Measurements from ENCODE around the gene TMEM127. TPM values are rescaled to one million over a fixed set of nuclear protein-coding genes. Genes with fewer than 3 reads are reported as not detected.

Gene TMEM127
- total and polyA plus RNA-seq, 2 donors (not counting 1 experiment from before 2014, with no cell fraction given): 21.5 to 48.0 TPM

- DNase-seq (no peak), ATAC-seq (ENCODE audit: low read depth) (no peak)
- WGBS (ENCODE audit: insufficient coverage): 100% methylated on average over 1 of the region's 2 CpGs
- Histone ChIP-seq H2AFZ (ENCODE audit: insufficient read depth, low read depth, low read length, poor library complexity, severe bottlenecking) (peak overlapping the region; percentile 79), H3K9ac (ENCODE audit: low read length) (no peak overlapping the region), H3K27ac (ENCODE audit: low read length in 2 of 2) (peak overlapping the region; percentile 77 to 93), H3K4me2 (replicated peaks; ENCODE audit: low read depth, low read length, poor library complexity, severe bottlenecking) (peak overlapping the region; percentile 78), H3K4me1 (ENCODE audit: control insufficient read depth in 2 of 2, insufficient read depth in 2 of 2, low read length in 2 of 2) (peaks cover 34 to 43% of the 10 kb centered on the region in 2 donors), H3K79me2 (ENCODE audit: control insufficient read depth, insufficient read depth, low read length) (peaks cover 4% of the 10 kb centered on the region), H3K4me3 (ENCODE audit: control extremely low read depth in 1 of 5, extremely low read depth in 1 of 5, insufficient read depth in 1 of 5, low read depth in 2 of 5, low read length in 4 of 5) (no peak overlapping the region), H3K36me3 (replicated peaks in 1 of 2; ENCODE audit: control extremely low read depth in 1 of 2, control insufficient read depth in 1 of 2, extremely low read depth in 1 of 2, insufficient read depth in 2 of 2, low read length in 1 of 2) (peaks cover 0 to 3% of the 10 kb centered on the region in 2 experiments), H3K9me3 (ENCODE audit: control extremely low read depth in 1 of 3, control insufficient read depth in 2 of 3, insufficient read depth in 1 of 3, low read length in 2 of 3) (peaks cover 0 to 11% (median 3%) of the 10 kb centered on the region in 3 donors), H3K27me3 (replicated peaks in 1 of 4; ENCODE audit: control extremely low read depth in 1 of 4, control insufficient read depth in 3 of 4, insufficient read depth in 4 of 4, low read length in 3 of 4) (no peaks in the 10 kb centered on the region), H4K20me1 (ENCODE audit: control insufficient read depth, insufficient read depth, low read length, poor library complexity, severe bottlenecking) (no peaks in the 10 kb centered on the region)
- Mint-ChIP-seq H3K27me3 (no peaks in the 10 kb centered on the region), H3K27ac (peak overlapping the region; percentile 95), H3K4me1 (peaks cover 40% of the 10 kb centered on the region), H3K4me3 (peak overlapping the region; percentile 76), H3K9me3 (ENCODE audit: insufficient read depth) (no peaks in the 10 kb centered on the region)
- intact Hi-C loops (cut with micrococcal nuclease): loop anchor here (1.0 kb wide), 1 partner anchor 16 kb away; no protein-coding TSS in a partner anchor
- ChIA-PET CTCF (interaction anchor here (0.6 to 2.1 kb wide), 9 partner anchors 8 to 124 kb away, joined by 3 to 9 read pairs (median 5); partner anchors contain the start of gene ASTL), POLR2A (interaction anchor here (0.6 to 2.4 kb wide), 6 partner anchors 8 to 113 kb away, joined by 4 to 13 read pairs (median 5); partner anchors contain the start of gene STARD7)
- no peak for TF ChIP-seq CTCF (IDR thresholded peaks at IDR 0.05)
- TF ChIP-seq EZH2 (IDR thresholded peaks at IDR 0.05; ENCODE audit: borderline replicate concordance, insufficient read depth, low read depth, low read length, poor library complexity, severe bottlenecking): no peak
Observed at GRCh38 chr2:96241227-96241626, 24.6 kb downstream of the TMEM127 start.

- Histone ChIP-seq H3K4me2 (replicated peaks; ENCODE audit: low read depth, low read length, poor library complexity, severe bottlenecking) (no peak overlapping the region), H2AFZ (ENCODE audit: insufficient read depth, low read depth, low read length, poor library complexity, severe bottlenecking) (no peak overlapping the region), H3K79me2 (ENCODE audit: control insufficient read depth, insufficient read depth, low read length) (peaks cover 2% of the 10 kb centered on the region), H3K27ac (ENCODE audit: low read length in 2 of 2) (no peak overlapping the region), H3K27me3 (replicated peaks in 1 of 4; ENCODE audit: control extremely low read depth in 1 of 4, control insufficient read depth in 3 of 4, insufficient read depth in 4 of 4, low read length in 3 of 4) (no peaks in the 10 kb centered on the region), H3K4me1 (ENCODE audit: control insufficient read depth in 2 of 2, insufficient read depth in 2 of 2, low read length in 2 of 2) (peaks cover 27 to 36% of the 10 kb centered on the region in 2 donors), H3K9ac (ENCODE audit: low read length) (no peak overlapping the region), H3K9me3 (ENCODE audit: control extremely low read depth in 1 of 3, control insufficient read depth in 2 of 3, insufficient read depth in 1 of 3, low read length in 2 of 3) (peaks cover 0 to 4% (median 0%) of the 10 kb centered on the region in 3 donors), H4K20me1 (ENCODE audit: control insufficient read depth, insufficient read depth, low read length, poor library complexity, severe bottlenecking) (no peaks in the 10 kb centered on the region), H3K4me3 (ENCODE audit: control extremely low read depth in 1 of 5, extremely low read depth in 1 of 5, insufficient read depth in 1 of 5, low read depth in 2 of 5, low read length in 4 of 5) (no peak overlapping the region), H3K36me3 (replicated peaks in 1 of 2; ENCODE audit: control extremely low read depth in 1 of 2, control insufficient read depth in 1 of 2, extremely low read depth in 1 of 2, insufficient read depth in 2 of 2, low read length in 1 of 2) (peaks cover 0 to 3% of the 10 kb centered on the region in 2 experiments)
- Mint-ChIP-seq H3K4me3 (no peak overlapping the region), H3K27me3 (no peaks in the 10 kb centered on the region), H3K4me1 (peaks cover 32% of the 10 kb centered on the region), H3K27ac (no peak overlapping the region), H3K9me3 (ENCODE audit: insufficient read depth) (no peaks in the 10 kb centered on the region)
- DNase-seq: no peak
- CTCF ChIA-PET: interaction anchor here (1.0 to 2.1 kb wide), 7 partner anchors 20 to 123 kb away, joined by 3 to 9 read pairs (median 4); partner anchors contain the start of gene ASTL
- intact Hi-C loops (cut with micrococcal nuclease): loop anchor here (1.0 kb wide), 1 partner anchor 15 kb away; no protein-coding TSS in a partner anchor
- WGBS (ENCODE audit: insufficient coverage): 95% methylated on average over 8 of the region's 9 CpGs
- ATAC-seq (ENCODE audit: low read depth): no peak
- no peak for TF ChIP-seq CTCF (IDR thresholded peaks at IDR 0.05)
- TF ChIP-seq EZH2 (IDR thresholded peaks at IDR 0.05; ENCODE audit: borderline replicate concordance, insufficient read depth, low read depth, low read length, poor library complexity, severe bottlenecking): no peak
- POLR2A ChIA-PET: interaction anchor here (1.5 to 2.4 kb wide), 2 partner anchors 19 to 32 kb away, joined by 5 to 13 read pairs; partner anchors contain the start of gene STARD7
Observed at GRCh38 chr2:96240341-96241038, 25.3 kb downstream of the TMEM127 start.
